DMS79 (cell line): Measurements from ENCODE around the gene COG5.
"Not testable (repeated sequence)": the region's sequence is repeated elsewhere in the genome, so short reads cannot be mapped to it uniquely, and the experiment has no call there.

Source experiments
- DNase-seq: peaks from one replicate; lab custom pipeline; 2025; lab: John Stamatoyannopoulos, UW

COG5 gene

DNA sequence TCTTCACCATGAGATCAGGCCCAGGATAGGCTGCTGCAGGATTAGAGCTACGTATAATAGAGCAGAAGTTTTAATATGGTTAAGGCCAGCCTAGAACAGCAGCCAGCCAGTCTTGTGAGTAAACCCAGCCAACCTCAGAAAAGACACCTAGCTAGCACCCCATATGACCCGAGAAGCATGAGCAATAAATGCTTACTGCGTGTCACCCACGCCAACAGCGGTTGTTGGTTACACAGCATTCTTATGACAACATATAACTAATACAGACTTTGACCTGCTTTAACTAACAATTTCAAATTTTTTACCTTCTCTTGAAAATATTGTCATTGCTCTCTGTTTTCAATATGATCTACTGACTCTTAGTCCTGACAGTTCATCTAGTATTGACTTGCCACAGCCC, 289.2 kb downstream of the COG5 start:
- no peak for DNase-seq

- DNase-seq = no peak
Measured at GRCh38 chr7:107269790-107270189, 293.9 kb downstream of the COG5 start.

DNA sequence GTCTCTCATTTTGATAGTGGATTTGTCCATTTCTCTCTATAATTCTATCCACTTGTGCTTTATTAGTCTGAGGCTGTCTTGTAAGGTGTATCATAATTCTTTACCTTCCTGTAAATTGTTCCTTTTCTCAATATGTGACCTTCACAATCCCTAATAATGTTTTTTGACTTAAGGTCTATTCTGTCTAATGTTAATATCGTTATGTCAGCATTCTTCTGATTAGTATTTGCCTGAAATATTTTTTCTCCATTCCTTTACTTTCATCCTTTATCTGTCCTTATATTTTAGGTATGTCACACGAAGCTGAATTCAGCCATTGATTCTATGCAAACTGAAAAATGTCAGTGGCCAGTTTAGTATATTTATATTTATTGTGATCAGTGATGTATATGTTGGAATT, 295.1 kb downstream of the COG5 start:
- DNase-seq = no peak

DNA sequence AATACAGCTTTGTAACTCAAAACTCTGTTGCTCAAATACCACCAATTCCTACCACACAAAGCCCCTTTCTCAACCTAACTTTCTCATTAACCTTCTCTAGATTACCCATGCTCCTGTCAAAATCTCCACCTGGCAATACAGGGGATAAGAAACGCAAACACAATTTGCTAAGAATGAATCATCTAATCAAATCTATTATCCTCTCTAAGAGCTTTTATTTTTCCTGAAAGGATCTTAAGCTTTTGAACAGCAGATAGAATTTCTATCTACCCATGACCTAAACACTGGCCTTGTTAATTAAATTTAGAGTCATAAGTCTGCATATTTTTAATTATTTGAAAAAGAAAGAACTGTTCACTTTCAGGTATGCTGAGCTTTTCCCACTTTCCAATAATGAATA, 296.6 kb downstream of the COG5 start:
- no peak for DNase-seq

DNA sequence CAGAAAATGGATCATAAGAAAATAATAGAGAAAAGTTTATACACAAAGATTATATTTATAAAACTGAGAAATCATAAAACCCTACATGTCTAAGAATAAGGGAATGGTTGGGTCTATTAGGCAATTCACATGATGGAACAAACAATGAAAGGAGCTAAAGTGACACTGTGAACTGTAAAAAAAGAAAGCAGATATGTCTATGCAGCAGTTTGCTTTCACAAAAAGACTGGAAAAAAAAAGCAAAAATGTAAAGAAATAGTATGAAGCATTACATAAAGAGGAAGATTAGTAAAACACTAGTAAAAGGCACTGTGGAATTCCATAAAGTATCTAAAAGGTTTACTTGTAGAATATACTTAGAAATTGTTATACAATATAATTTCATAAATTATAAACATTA, 299.0 kb downstream of the COG5 start:
- DNase-seq = no peak

DNA sequence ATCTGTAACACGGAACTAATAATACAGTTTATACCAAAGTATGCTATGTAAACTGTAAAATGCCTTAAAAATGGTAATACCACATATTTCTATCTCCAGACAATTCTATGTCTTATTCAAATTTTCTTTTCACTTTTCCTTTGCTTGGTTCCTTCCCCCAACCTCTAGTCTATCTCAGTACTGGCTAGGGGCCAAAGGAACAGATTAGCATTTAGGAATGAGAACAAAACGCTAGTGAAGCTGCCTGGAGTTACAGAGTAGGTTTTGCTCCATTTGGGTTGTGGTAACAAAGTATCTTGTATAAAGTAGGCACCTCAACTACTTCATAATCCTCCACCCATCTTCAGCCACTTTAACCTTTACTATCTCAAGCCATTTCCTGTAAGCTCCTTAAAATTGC, 300.9 kb downstream of the COG5 start:
- DNase-seq = no peak

DNA sequence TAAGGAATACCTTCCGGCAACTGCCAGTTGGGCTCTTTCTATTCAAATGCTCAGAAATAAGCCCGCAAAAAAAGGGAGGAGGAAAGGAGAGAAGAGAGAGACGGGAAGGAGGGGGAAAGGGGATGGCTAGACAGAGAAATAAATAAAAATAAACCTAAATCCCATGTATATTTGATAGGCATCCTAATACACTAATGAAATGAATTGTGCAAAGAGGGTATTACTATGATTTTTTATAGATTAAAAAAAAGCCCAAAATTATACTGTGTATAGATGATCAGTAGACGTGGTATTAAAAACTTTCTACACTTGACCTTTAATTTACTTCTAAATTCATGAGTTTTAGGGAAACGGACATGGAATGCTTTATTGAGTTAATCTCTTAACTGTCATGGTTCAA, 305.0 kb downstream of the COG5 start:
- DNase-seq = no peak

DNA sequence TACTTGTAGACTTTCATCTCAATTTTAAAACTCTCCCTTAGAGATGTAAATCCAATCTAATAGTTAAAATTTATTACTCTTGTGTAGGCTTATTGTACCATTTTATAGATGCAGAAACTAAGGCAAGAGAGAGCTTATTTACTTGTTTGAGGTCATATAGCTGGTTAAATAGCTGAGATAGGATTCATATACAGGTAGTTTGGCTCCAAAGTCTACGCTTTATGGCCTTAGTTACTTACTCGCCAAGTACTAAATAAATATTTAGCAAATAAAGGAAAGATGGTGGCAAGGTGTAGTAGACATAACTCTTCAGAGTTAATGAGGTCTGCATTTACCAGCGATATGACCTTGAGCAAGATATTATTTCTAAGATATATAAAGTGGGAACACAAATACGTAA, 308.1 kb downstream of the COG5 start:
- DNase-seq = no peak

GRCh38 chr7:107254398-107254985, 309.2 kb downstream of the COG5 start:
- no peak for DNase-seq

DNA sequence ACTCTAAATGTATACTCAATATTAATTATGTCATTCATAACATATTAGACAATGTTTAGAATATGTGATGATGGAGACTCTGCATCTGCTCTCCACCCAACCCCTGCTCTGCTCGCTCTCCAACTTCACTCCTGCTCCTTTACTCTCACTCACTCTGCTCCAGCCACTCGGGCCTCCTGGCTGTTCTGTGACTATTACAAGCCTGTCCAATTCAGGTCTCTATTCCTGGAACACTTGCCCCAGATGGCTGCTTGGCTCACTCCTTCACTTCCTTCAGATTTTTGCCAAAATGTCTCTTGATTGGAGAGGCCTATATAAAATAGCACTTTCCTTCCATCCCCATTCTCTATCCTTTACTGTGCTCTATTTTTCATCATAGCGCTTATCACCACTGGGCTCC, 310.1 kb downstream of the COG5 start:
- no peak for DNase-seq

- DNase-seq = no peak
Measured at GRCh38 chr7:107251963-107252362, 311.8 kb downstream of the COG5 start.

DNA sequence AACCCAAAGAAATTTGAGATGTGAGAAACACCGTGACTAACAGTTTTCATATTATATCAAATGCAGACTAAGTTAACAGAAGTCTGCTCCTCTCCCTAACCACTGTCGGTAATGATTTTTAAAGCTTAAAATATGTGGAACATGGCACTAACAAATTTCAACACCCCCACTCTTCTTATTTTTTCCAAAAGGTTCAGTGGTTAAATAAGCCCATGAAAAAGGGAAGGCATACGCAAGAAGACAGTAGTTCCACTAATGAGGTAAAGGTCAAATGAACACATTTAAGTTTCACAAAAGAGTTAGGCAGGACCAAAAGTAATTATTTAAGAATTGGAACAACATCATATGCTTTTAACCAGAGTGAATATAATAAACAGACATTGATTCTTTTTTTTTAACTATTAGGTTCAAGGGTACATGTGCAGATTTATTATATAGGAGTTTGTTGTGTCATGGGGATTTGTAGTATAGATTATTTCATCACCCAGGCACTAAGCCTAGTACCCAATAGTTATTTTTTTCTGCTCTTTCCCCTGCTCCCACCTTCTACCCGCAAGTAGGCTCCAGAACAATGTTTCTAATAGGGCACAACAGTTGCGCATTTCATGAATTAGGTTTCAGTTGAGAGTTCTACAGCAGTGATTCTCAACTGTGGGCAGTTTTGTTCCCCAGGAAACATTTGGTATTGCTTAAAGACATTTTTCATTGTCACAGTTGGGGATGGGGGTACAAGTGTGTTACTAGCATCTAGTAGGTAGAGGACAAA, 315.0 kb downstream of the COG5 start:
- no peak for DNase-seq

GRCh38 chr7:107246836-107247235, 316.9 kb downstream of the COG5 start:
- not testable (repeated sequence) for DNase-seq

DNA sequence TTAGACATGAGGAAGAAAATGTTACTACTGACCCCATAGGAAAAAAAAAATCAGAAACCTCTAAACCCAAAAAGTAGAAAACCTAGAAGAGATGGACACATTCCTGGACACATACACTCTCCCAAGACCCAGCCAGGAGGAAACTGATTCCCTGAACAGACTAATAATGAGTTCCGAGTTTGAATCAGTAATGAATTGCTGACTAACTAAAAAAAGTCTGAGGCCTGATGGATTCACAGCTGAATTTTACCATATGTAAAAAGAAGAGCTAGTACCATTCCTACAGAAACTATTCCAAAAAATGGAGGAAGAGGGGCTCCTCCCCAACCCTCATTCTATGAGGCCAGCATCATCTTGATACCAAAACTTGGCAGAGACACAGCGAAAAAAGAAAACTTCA, 319.1 kb downstream of the COG5 start:
- DNase-seq = no peak

- no peak for DNase-seq
Measured at GRCh38 chr7:107242267-107242666, 321.5 kb downstream of the COG5 start.

GRCh38 chr7:107237451-107237850, 326.3 kb downstream of the COG5 start:
- DNase-seq = no peak

DNA sequence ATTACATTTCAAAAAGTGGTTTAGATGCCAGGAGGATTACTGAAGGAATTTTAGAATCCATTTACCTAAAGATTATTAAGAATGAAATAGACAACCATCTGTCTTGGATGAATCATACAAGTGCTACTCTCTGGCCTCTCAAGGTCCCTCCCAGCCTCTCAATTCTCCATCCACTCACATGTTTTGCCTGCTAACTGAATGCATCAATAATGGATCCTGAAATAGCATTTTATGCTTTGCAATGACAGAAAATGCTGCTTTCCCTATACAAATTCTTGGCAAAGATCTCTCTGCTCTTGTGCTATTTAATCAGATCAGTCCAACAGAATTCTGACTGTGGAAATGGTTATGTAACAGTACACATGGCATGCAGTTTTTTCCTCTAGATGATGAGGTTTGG, 326.9 kb downstream of the COG5 start:
- no peak for DNase-seq

GRCh38 chr7:107234436-107234835, 329.3 kb downstream of the COG5 start:
- peak; percentile 57 for DNase-seq

DNA sequence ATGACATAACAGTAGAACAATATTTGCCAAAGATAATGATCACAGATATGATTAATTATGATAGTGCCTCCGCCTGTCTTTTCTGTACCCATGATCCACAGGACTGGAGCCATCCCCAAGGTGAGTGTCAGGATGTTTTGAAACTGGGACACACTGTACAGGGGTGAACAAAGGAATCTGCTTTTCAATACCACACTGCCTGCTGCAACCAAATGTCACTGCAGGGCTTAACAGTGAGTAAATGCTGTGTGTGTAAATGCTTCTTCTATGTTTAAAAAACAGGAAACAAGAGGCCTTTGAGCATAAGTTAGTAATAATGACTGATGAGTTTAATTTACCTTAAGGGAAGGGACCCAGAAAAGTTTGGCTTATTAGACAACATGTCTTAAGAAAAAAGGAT, 329.7 kb downstream of the COG5 start:
- DNase-seq = no peak

GRCh38 chr7:107233174-107233573, 330.5 kb downstream of the COG5 start:
- no peak for DNase-seq

- DNase-seq = no peak
Measured at GRCh38 chr7:107232568-107233090, 331.1 kb downstream of the COG5 start.

DNA sequence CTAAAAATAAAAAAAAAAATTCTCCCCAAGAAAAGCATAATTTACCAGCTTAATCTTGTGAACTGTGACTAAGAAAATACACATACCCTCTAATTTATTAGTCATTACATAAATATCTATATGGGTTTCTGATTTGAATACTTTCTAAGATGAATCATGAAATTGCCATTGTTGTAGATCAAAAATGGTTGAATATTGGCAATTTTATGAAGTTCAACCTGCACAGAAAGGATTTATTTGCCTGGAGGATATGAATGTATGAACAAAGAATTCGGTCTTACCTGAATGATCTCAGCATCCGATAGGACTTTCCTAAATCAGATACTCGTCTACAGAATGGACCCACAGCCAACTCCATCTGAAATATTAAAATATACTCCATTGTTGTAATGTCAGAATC, 333.4 kb downstream of the COG5 start:
- DNase-seq = no peak

DNA sequence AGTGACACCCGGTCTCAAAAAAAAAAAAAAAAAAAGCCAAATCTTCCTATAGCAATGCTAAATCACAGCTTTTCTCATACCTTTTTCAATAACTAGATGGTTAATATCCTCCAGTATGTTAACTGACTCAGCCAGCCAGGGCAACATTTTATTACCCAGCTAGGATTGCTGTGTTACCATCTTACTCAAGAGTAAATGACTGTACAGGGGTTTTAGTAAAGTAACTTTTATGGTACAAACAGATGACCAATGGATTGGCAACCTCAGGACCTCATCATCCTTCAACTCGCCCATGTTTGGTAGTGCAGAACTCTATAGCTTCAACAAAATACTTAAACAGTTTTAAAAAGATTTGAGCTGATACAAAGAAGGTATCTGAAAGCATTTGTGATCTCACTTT, 335.4 kb downstream of the COG5 start:
- DNase-seq = no peak
